ENCODE results near the gene SH2D1A. TPM values are rescaled to one million over a fixed set of nuclear protein-coding genes. Genes with fewer than 3 reads are reported as not detected.

Gene SH2D1A
- total RNA-seq, 1 donor from 2014 or later, result not detected

- H3K4me1 Mint-ChIP-seq (ENCODE audit: low read depth, unreplicated experiment), result peaks cover 4% of the 10 kb centered on the region
- no peak for TF ChIP-seq CTCF (IDR thresholded peaks at IDR 0.05; ENCODE audit: insufficient read depth, low read depth, low read length)
- no peak for TF ChIP-seq EZH2 (IDR thresholded peaks at IDR 0.05; ENCODE audit: insufficient read depth, low read length)
- H3K36me3 Mint-ChIP-seq (ENCODE audit: low read depth, unreplicated experiment), result no peaks in the 10 kb centered on the region
- H3K9me3 ChIP-seq (ENCODE audit: insufficient read depth, low read depth, low read length), result no peaks in the 10 kb centered on the region
- H3K27me3 Mint-ChIP-seq (ENCODE audit: low read depth, unreplicated experiment), result peaks cover 1% of the 10 kb centered on the region
- H3K4me1 ChIP-seq (ENCODE audit: insufficient read depth, low read length), result no peaks in the 10 kb centered on the region
- no peak overlapping the region for H3K27ac ChIP-seq (ENCODE audit: low read depth, low read length)
- no peak overlapping the region for H3K27ac Mint-ChIP-seq (ENCODE audit: unreplicated experiment)
- H3K4me3 ChIP-seq (ENCODE audit: insufficient read depth, low read depth, low read length), result no peak overlapping the region
- FAIRE-seq (no peak), DNase-seq (ENCODE audit: low read depth) (no peak)
- H3K9me3 Mint-ChIP-seq (ENCODE audit: unreplicated experiment), result no peaks in the 10 kb centered on the region
- no peak overlapping the region for H3K9ac ChIP-seq (ENCODE audit: low read length)
- H3K36me3 ChIP-seq (ENCODE audit: insufficient read depth, low read length), result no peaks in the 10 kb centered on the region
- no peak overlapping the region for H2AFZ ChIP-seq (ENCODE audit: low read depth, low read length)
- no peaks in the 10 kb centered on the region for H3K27me3 ChIP-seq (ENCODE audit: insufficient read depth, low read length)
- no peaks in the 10 kb centered on the region for H3K79me2 ChIP-seq (ENCODE audit: insufficient read depth, low read length)
- H4K20me1 ChIP-seq (ENCODE audit: insufficient read depth, low read length), result no peaks in the 10 kb centered on the region
- no peak overlapping the region for H3K4me2 ChIP-seq (ENCODE audit: low read length)
- H3K4me3 Mint-ChIP-seq (ENCODE audit: unreplicated experiment), result no peak overlapping the region
Observed at GRCh38 chrX:124348182-124348581, 1.8 kb downstream of the SH2D1A start.

DNA sequence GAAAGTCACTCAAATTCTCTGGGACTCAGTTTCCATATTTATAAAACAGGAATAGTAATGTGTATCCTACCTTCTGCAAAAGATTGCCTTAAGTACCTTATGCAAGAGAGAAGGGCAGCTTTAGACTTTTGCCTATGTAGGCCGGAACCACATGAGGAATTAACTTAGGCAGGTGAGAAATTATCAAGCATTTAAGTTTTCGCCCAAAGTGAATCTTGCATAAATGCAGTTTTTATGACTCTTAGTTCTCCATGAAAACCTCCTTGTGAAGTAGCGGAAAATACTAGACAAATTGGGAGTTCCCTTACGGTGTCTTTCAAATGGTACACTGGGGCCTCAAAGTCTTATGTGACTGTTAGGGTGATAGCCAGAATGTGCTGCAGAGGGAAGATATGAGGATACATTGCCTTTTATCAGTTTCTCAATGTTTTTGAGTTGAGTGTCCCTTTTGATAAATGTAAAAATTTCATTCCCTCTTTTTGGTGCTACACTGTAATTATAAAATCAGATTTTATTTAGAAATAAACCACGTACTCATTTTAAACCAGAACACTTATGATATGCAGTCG, 2.6 kb downstream of the SH2D1A start:
- Mint-ChIP-seq H3K4me3 (ENCODE audit: unreplicated experiment) (no peak overlapping the region), H3K27me3 (ENCODE audit: low read depth, unreplicated experiment) (peaks cover 1% of the 10 kb centered on the region), H3K27ac (ENCODE audit: unreplicated experiment) (no peak overlapping the region), H3K36me3 (ENCODE audit: low read depth, unreplicated experiment) (no peaks in the 10 kb centered on the region), H3K9me3 (ENCODE audit: unreplicated experiment) (no peaks in the 10 kb centered on the region), H3K4me1 (ENCODE audit: low read depth, unreplicated experiment) (peaks cover 4% of the 10 kb centered on the region)
- Histone ChIP-seq H3K27me3 (ENCODE audit: insufficient read depth, low read length) (no peaks in the 10 kb centered on the region), H3K79me2 (ENCODE audit: insufficient read depth, low read length) (no peaks in the 10 kb centered on the region), H3K9me3 (ENCODE audit: insufficient read depth, low read depth, low read length) (no peaks in the 10 kb centered on the region), H3K36me3 (ENCODE audit: insufficient read depth, low read length) (no peaks in the 10 kb centered on the region), H3K4me2 (ENCODE audit: low read length) (no peak overlapping the region), H2AFZ (ENCODE audit: low read depth, low read length) (no peak overlapping the region), H4K20me1 (ENCODE audit: insufficient read depth, low read length) (no peaks in the 10 kb centered on the region), H3K4me3 (ENCODE audit: insufficient read depth, low read depth, low read length) (no peak overlapping the region), H3K4me1 (ENCODE audit: insufficient read depth, low read length) (no peaks in the 10 kb centered on the region), H3K27ac (ENCODE audit: low read depth, low read length) (no peak overlapping the region), H3K9ac (ENCODE audit: low read length) (no peak overlapping the region)
- DNase-seq (ENCODE audit: low read depth) (no peak), FAIRE-seq (peak; percentile 75)
- TF ChIP-seq EZH2 (IDR thresholded peaks at IDR 0.05; ENCODE audit: insufficient read depth, low read length) (no peak), CTCF (IDR thresholded peaks at IDR 0.05; ENCODE audit: insufficient read depth, low read depth, low read length) (no peak)

DNA sequence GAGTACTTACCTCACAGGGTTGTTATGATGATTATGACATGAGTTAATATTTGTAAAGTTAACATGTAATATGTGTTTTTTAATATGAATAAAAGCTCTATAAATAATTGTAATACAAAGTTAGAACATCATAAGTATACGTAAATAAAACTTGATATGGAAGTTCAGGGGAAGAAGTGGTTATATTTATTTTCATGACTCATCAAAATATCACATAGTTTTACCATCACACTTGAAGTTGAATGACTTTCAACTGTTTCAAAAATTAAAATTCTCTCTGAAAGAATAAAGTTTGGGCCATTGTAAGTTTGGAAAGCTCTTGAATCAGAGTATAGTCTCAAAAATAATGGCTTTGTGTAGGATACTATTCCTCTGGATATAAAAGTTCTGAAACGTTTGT, 8.3 kb downstream of the SH2D1A start:
- Mint-ChIP-seq H3K9me3 (ENCODE audit: unreplicated experiment) (no peaks in the 10 kb centered on the region), H3K27ac (ENCODE audit: unreplicated experiment) (no peak overlapping the region), H3K4me3 (ENCODE audit: unreplicated experiment) (no peak overlapping the region), H3K4me1 (ENCODE audit: low read depth, unreplicated experiment) (no peaks in the 10 kb centered on the region), H3K36me3 (ENCODE audit: low read depth, unreplicated experiment) (no peaks in the 10 kb centered on the region), H3K27me3 (ENCODE audit: low read depth, unreplicated experiment) (no peaks in the 10 kb centered on the region)
- no peak overlapping the region for H3K9ac ChIP-seq (ENCODE audit: low read length)
- no peaks in the 10 kb centered on the region for H3K79me2 ChIP-seq (ENCODE audit: insufficient read depth, low read length)
- FAIRE-seq (no peak), DNase-seq (ENCODE audit: low read depth) (no peak)
- H3K27me3 ChIP-seq (ENCODE audit: insufficient read depth, low read length), result no peaks in the 10 kb centered on the region
- no peak overlapping the region for H2AFZ ChIP-seq (ENCODE audit: low read depth, low read length)
- no peak overlapping the region for H3K4me3 ChIP-seq (ENCODE audit: insufficient read depth, low read depth, low read length)
- no peaks in the 10 kb centered on the region for H4K20me1 ChIP-seq (ENCODE audit: insufficient read depth, low read length)
- no peaks in the 10 kb centered on the region for H3K36me3 ChIP-seq (ENCODE audit: insufficient read depth, low read length)
- no peaks in the 10 kb centered on the region for H3K4me1 ChIP-seq (ENCODE audit: insufficient read depth, low read length)
- no peaks in the 10 kb centered on the region for H3K9me3 ChIP-seq (ENCODE audit: insufficient read depth, low read depth, low read length)
- H3K27ac ChIP-seq (ENCODE audit: low read depth, low read length), result no peak overlapping the region
- H3K4me2 ChIP-seq (ENCODE audit: low read length), result no peak overlapping the region
- no peak for TF ChIP-seq CTCF (IDR thresholded peaks at IDR 0.05; ENCODE audit: insufficient read depth, low read depth, low read length)
- TF ChIP-seq EZH2 (IDR thresholded peaks at IDR 0.05; ENCODE audit: insufficient read depth, low read length), result no peak

All from astrocyte (in vitro differentiated cells and primary cell).